Fibroblast of villous mesenchyme (primary cell): ENCODE results near the gene GRAMD2A. TPM values are rescaled to one million over a fixed set of nuclear protein-coding genes. Genes with fewer than 3 reads are reported as not detected.

Experiments
- DNase-seq: peaks from one replicate; pipeline ENCODE4 v3.0.0-alpha.2; 2010; ENCODE audit warnings: low read depth
- H3K4me3 ChIP-seq: 2 replicates; pipeline ENCODE4 v1.5.1; 2011; ENCODE audit warnings: low read depth, mild to moderate bottlenecking, low read length
- CTCF ChIP-seq: IDR thresholded peaks from 2 replicates; pipeline ENCODE4 v1.5.1; 2012; ENCODE audit warnings: low read depth, mild to moderate bottlenecking, low read length; ENCODE audit not compliant: insufficient read depth
- total RNA-seq: library from RNA; depleted of rRNA; stranded (reverse); fragments of >200 nt; gene quantifications from 2 replicates; pipeline ENCODE4 v1.2.3, GENCODE V29; 2012

The GRAMD2A gene
- total RNA-seq, 1 donor = 0.43 TPM

GRCh38 chr15:72198356-72199204, 993 bp upstream of the GRAMD2A start:
- DNase-seq = no peak
- no peak overlapping the region for H3K4me3 ChIP-seq
- TF ChIP-seq CTCF = no peak

- H3K4me3 ChIP-seq = peak overlapping the region; percentile 43
- no peak for TF ChIP-seq CTCF
- DNase-seq = no peak
Measured at GRCh38 chr15:72197041-72197459, 537 bp downstream of the GRAMD2A start.

- DNase-seq = no peak
- TF ChIP-seq CTCF = no peak
- no peak overlapping the region for H3K4me3 ChIP-seq
Measured at GRCh38 chr15:72196409-72197040, 1.1 kb downstream of the GRAMD2A start.

- H3K4me3 ChIP-seq = no peak overlapping the region
- no peak for TF ChIP-seq CTCF
- no peak for DNase-seq
Measured at GRCh38 chr15:72195101-72195511, 2.5 kb downstream of the GRAMD2A start.

GRCh38 chr15:72193836-72194396, 3.7 kb downstream of the GRAMD2A start:
- no peak for TF ChIP-seq CTCF
- no peak overlapping the region for H3K4me3 ChIP-seq
- no peak for DNase-seq

GRCh38 chr15:72192416-72192815, 5.2 kb downstream of the GRAMD2A start:
- no peak for TF ChIP-seq CTCF
- no peak overlapping the region for H3K4me3 ChIP-seq
- no peak for DNase-seq
